Measurements from ENCODE around the gene ATP4A.

GRCh38 chr19:35514282-35514809 is 49.1 kb downstream of the ATP4A start:
- TF ChIP-seq POLR2AphosphoS5 (IDR thresholded peaks at IDR 0.05), result no peak
- TF ChIP-seq CTCF (IDR thresholded peaks at IDR 0.05), result no peak
- TF ChIP-seq POLR2A (IDR thresholded peaks at IDR 0.05), result no peak
- no peak for TF ChIP-seq EP300 (IDR thresholded peaks at IDR 0.05; ENCODE audit: low read depth)

Data from transverse colon (tissue), 4 donors.